CD8-positive, alpha-beta memory T cell (primary cell): ENCODE data around the gene KSR1. TPM values are rescaled to one million over a fixed set of nuclear protein-coding genes. Genes with fewer than 3 reads are reported as not detected.

Source experiments
- CTCF ChIA-PET: fragments of 350-600 bp; sonication (Branson Sonifier 250); formaldehyde crosslinking; loops from one replicate; lab custom pipeline; 2021; ENCODE audit warnings: antibody characterized with exemption; lab: Charles Lee
- POLR2A ChIA-PET: fragments of 350-600 bp; sonication (Branson Sonifier 250); formaldehyde crosslinking; loops from one replicate; lab custom pipeline; 2021; ENCODE audit warnings: antibody characterized with exemption; lab: Charles Lee
- DNase-seq, 5 donors: peaks; one replicate each; pipeline versions ENCODE4 v3.0.0 to v3.0.0-alpha.2; 2020 to 2022; ENCODE audit warnings: mixed read lengths in 1 of 5
- H3K27ac ChIP-seq: one replicate; pipeline ENCODE4 v1.7.0; 2013; ENCODE audit warnings: low read depth, mild to moderate bottlenecking, low read length, moderate library complexity
- H3K27me3 ChIP-seq: 2 replicates; pipeline ENCODE4 v1.7.0; 2013; ENCODE audit warnings: low read length, mild to moderate bottlenecking; ENCODE audit not compliant: insufficient read depth, poor library complexity, severe bottlenecking
- H3K36me3 ChIP-seq: 2 replicates; pipeline ENCODE4 v1.7.0; 2013; ENCODE audit warnings: mild to moderate bottlenecking, low read length, moderate library complexity; ENCODE audit not compliant: insufficient read depth
- H3K4me1 ChIP-seq: 2 replicates; pipeline ENCODE4 v1.7.0; 2013; ENCODE audit warnings: mild to moderate bottlenecking, low read length, moderate library complexity; ENCODE audit not compliant: insufficient read depth
- H3K4me3 ChIP-seq: 2 replicates; pipeline ENCODE4 v1.7.0; 2013; ENCODE audit warnings: mild to moderate bottlenecking, low read length
- H3K9me3 ChIP-seq: 2 replicates; pipeline ENCODE4 v1.7.0; 2013; ENCODE audit warnings: mild to moderate bottlenecking, low read length
- H3K27ac Mint-ChIP-seq, 8 donors: one replicate each; pipeline ENCODE4 v1.8.0; 2020 to 2021; ENCODE audit warnings: mixed read lengths in 8 of 8, mild to moderate bottlenecking in 6 of 8, inconsistent platforms in 3 of 8, moderate library complexity in 3 of 8
- H3K27me3 Mint-ChIP-seq, 2 donors: one replicate each; pipeline ENCODE4 v1.8.0; 2020 to 2021; ENCODE audit warnings: mixed read lengths in 2 of 2, mild to moderate bottlenecking in 1 of 2, moderate library complexity in 1 of 2
- H3K36me3 Mint-ChIP-seq, 3 donors: one replicate each; pipeline ENCODE4 v1.8.0; 2020 to 2021; ENCODE audit warnings: mixed read lengths in 3 of 3, inconsistent platforms in 1 of 3, mild to moderate bottlenecking in 1 of 3
- H3K4me1 Mint-ChIP-seq, 3 donors: one replicate each; pipeline ENCODE4 v1.8.0; 2020 to 2021; ENCODE audit warnings: mixed read lengths in 3 of 3, inconsistent platforms in 1 of 3, mild to moderate bottlenecking in 1 of 3
- H3K4me3 Mint-ChIP-seq, 7 donors: one replicate each; pipeline ENCODE4 v1.8.0; 2020 to 2021; ENCODE audit warnings: mixed read lengths in 7 of 7, mild to moderate bottlenecking in 6 of 7, moderate library complexity in 4 of 7, inconsistent platforms in 2 of 7
- H3K9me3 Mint-ChIP-seq, 5 donors: one replicate each; pipeline ENCODE4 v1.8.0; 2020 to 2022; ENCODE audit warnings: mixed read lengths in 5 of 5, mild to moderate bottlenecking in 3 of 5, moderate library complexity in 2 of 5, inconsistent platforms in 1 of 5
- polyA plus RNA-seq: library from polyadenylated mRNA; unstranded; fragments of 300-500 nt; fragmentation: Illumina TruSeq; gene quantifications from one replicate; pipeline ENCODE4 v1.2.3, GENCODE V29; 2021
- total RNA-seq, 2 experiments: library from RNA; stranded (reverse); gene quantifications; one replicate each; pipeline ENCODE4 v1.2.3, GENCODE V29; 2021

KSR1 gene
- total and polyA plus RNA-seq, 3 experiments from 2014 or later, result 2.9 to 26.9 (median 26.3) TPM

DNA sequence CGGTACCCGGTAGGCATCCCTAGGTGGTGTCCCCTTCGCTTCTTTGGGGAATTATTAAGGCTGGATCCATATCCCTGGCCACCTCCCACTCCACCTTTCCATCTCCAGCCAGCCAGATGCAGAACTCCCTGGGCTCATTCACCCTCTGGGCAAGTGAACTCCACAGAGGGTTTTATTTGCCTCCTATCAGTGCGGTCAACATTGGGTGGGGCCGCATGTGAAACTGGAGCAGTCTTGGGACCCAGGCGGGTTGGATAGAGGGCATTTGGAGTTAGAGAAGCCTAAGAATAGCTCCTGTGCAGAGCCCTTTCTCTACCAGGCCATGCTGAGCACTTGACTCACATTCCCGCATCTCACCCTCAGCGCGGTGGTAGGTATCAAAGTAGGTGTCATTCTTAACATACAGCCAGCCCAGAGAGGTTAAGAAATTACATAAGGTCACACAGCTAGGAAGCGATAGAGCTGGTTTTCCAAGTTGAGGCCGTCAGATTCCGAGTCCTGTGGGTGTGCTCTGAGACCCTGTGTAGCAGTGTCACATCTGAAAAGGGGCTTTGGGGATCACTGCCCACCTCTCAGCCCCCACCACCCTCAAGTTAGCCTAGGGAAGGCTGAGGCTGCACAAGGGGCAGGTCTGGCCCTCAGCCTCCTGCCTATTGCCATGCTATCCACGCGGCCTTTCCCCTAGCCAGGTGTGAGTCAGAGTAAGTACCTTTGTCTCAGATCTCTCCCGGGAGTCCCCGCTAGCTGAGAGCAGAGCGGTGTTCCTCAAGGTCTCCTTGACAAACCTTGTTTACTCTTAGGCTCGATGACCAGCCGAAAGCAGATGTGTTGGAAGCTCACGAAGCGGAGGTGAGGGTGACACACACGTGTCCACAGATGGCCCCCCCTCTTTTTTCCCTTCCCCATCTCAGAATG, 147.9 kb downstream of the KSR1 start:
- no peak overlapping the region for H3K4me3 ChIP-seq
- POLR2A ChIA-PET, result no interaction called here
- H3K9me3 Mint-ChIP-seq, result no peaks in the 10 kb centered on the region
- no peak for DNase-seq
- peak overlapping the region in 1 of 8 donors; percentile 38 for H3K27ac Mint-ChIP-seq
- peaks cover 9% of the 10 kb centered on the region for H3K36me3 ChIP-seq
- peaks cover 4 to 6% (median 4%) of the 10 kb centered on the region in 3 donors for H3K4me1 Mint-ChIP-seq
- H3K27ac ChIP-seq, result no peak overlapping the region
- H3K4me3 Mint-ChIP-seq, result no peak overlapping the region
- H3K4me1 ChIP-seq, result no peaks in the 10 kb centered on the region
- H3K27me3 Mint-ChIP-seq, result no peaks in the 10 kb centered on the region
- H3K9me3 ChIP-seq, result no peaks in the 10 kb centered on the region
- H3K27me3 ChIP-seq, result no peaks in the 10 kb centered on the region
- CTCF ChIA-PET, result interaction anchor here (0.7 to 11.8 kb wide), 16 partner anchors 8 to 367 kb away, joined by 3 to 161 read pairs (median 6); no protein-coding TSS in a partner anchor
- peaks cover 0 to 47% (median 15%) of the 10 kb centered on the region in 3 donors for H3K36me3 Mint-ChIP-seq

DNA sequence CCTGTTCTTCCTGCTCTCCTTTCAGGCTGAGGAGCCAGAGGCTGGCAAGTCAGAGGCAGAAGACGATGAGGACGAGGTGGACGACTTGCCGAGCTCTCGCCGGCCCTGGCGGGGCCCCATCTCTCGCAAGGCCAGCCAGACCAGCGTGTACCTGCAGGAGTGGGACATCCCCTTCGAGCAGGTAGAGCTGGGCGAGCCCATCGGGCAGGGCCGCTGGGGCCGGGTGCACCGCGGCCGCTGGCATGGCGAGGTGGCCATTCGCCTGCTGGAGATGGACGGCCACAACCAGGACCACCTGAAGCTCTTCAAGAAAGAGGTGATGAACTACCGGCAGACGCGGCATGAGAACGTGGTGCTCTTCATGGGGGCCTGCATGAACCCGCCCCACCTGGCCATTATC, 149.2 kb downstream of the KSR1 start:
- Histone ChIP-seq H3K27ac (no peak overlapping the region), H3K4me1 (no peaks in the 10 kb centered on the region), H3K27me3 (no peaks in the 10 kb centered on the region), H3K36me3 (peaks cover 9% of the 10 kb centered on the region), H3K9me3 (no peaks in the 10 kb centered on the region), H3K4me3 (no peak overlapping the region)
- Mint-ChIP-seq H3K4me1 (peaks cover 0 to 4% (median 3%) of the 10 kb centered on the region in 3 donors), H3K9me3 (no peaks in the 10 kb centered on the region), H3K27me3 (no peaks in the 10 kb centered on the region), H3K4me3 (no peak overlapping the region), H3K36me3 (peaks cover 0 to 59% (median 19%) of the 10 kb centered on the region in 3 donors), H3K27ac (no peak overlapping the region)
- ChIA-PET POLR2A (no interaction called here), CTCF (interaction anchor here (1.1 to 11.8 kb wide), 5 partner anchors 9 to 369 kb away, joined by 5 to 161 read pairs (median 46); no protein-coding TSS in a partner anchor)
- DNase-seq, result no peak

DNA sequence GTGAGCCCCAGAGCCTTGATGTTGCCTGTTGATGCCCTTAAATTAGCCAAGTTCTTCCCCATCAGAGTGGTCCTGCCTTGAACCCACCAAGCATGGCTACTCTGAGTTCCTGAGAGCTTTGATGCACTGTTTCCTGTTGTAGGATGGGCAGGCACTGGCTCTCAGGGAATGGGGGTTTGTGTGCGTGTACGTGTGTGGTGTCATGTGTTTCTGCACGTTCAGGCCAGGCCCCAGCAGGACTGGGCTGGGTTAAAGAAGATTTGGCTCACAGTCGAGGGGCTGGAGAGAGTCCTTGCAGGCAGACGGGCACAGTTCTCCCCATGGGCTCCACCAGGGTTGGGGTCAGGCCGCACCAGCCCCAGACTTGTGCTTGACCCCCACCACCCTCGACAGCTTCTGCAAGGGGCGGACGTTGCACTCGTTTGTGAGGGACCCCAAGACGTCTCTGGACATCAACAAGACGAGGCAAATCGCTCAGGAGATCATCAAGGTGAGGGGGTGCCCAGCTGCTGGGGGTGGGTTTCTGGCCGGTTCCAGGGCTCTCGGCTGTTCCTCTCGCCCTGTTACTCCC, 151.4 kb downstream of the KSR1 start:
- ChIA-PET POLR2A (no interaction called here), CTCF (interaction anchor here (1.6 to 11.8 kb wide), 2 partner anchors 8 to 44 kb away, joined by 9 to 161 read pairs; no protein-coding TSS in a partner anchor)
- Mint-ChIP-seq H3K4me1 (peaks cover 0 to 3% (median 2%) of the 10 kb centered on the region in 3 donors), H3K9me3 (no peaks in the 10 kb centered on the region), H3K4me3 (no peak overlapping the region), H3K36me3 (peaks cover 0 to 74% (median 23%) of the 10 kb centered on the region in 3 donors), H3K27ac (peak overlapping the region in 2 of 8 donors; percentile 17 to 64), H3K27me3 (no peaks in the 10 kb centered on the region)
- Histone ChIP-seq H3K9me3 (no peaks in the 10 kb centered on the region), H3K27me3 (no peaks in the 10 kb centered on the region), H3K4me3 (no peak overlapping the region), H3K36me3 (peaks cover 9% of the 10 kb centered on the region), H3K4me1 (no peaks in the 10 kb centered on the region), H3K27ac (no peak overlapping the region)
- DNase-seq, result no peak

DNA sequence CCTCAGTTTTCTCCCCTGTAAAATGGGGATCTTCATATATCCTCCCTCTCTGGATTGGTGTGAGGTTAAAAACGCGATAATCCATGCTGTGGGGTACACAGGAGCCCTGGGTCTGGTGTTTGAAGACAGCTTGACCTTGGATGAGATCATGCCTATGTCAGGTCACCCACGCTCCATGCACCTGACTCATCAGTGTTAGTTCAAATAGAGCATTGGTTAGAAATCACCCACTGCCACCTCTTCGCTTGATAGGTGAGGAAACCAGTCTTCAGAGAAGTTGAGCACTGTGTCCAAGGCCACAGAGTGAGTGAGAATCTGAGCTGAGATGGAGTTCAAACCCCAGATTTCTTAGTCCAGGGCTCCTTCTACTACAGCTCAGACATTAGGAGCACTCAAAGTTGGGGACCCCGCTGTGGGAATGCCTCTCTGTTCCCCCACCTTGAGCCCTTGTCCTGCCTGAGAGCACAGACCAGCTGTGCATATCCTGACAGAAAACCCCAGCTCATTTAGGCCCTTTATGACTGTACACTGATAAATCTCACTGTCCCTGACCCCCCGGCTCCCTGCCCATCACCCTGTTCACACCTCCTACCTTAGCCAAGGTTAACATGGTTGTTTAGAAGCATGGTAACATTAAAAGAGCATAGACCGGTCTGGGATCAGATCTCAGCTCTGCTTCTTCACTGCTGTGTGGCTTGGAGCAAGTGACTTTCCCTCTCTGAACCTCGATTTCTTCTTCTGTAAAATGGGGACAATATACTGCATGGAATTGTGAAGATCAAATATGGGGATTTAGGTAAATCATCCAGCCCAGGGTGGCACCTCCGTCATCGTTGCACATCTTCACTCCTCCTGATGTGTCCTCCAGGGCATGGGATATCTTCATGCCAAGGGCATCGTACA, 152.3 kb downstream of the KSR1 start:
- Histone ChIP-seq H3K27me3 (no peaks in the 10 kb centered on the region), H3K4me3 (no peak overlapping the region), H3K4me1 (no peaks in the 10 kb centered on the region), H3K36me3 (peaks cover 9% of the 10 kb centered on the region), H3K27ac (no peak overlapping the region), H3K9me3 (no peaks in the 10 kb centered on the region)
- Mint-ChIP-seq H3K27me3 (no peaks in the 10 kb centered on the region), H3K4me3 (peak overlapping the region in 1 of 7 donors; percentile 45), H3K36me3 (peaks cover 0 to 81% (median 23%) of the 10 kb centered on the region in 3 donors), H3K9me3 (no peaks in the 10 kb centered on the region), H3K27ac (no peak overlapping the region), H3K4me1 (no peaks in the 10 kb centered on the region)
- ChIA-PET CTCF (interaction anchor here (1.6 to 11.8 kb wide), 2 partner anchors 9 to 43 kb away, joined by 9 to 161 read pairs; no protein-coding TSS in a partner anchor), POLR2A (no interaction called here)
- no peak for DNase-seq

DNA sequence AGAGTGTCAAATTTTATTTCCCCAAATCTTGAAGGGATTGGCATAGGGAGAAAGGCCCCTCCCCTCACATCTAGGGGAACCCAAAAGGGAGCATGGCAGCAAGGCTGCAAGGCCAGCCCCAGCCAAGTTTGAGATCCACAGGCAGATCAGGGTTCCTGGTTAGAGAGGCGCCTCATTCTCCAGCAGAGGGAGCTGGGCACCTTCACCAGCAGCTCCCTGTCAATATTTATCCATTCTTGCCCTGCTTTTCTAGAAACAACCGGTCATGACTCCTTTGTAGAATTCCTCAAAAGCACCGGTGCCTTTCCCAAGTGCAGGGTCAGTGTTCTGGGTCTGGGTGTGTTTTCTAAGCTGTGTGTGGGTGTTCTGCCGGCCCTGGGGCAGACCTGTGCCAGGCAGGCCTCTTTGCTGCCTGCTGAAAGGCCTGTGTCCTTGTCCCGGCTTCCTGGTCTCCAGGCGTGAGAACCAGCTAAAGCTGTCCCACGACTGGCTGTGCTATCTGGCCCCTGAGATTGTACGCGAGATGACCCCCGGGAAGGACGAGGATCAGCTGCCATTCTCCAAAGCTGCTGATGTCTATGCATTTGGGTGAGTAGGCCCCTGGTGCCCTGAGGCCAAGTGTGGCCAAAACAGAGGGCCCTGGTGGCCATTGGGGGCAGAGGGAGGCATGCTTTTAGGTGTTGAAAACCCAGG, 153.5 kb downstream of the KSR1 start:
- Mint-ChIP-seq H3K4me1 (no peaks in the 10 kb centered on the region), H3K27me3 (no peaks in the 10 kb centered on the region), H3K27ac (peak overlapping the region in 1 of 8 donors; percentile 12), H3K36me3 (peaks cover 1 to 85% (median 26%) of the 10 kb centered on the region in 3 donors), H3K4me3 (no peak overlapping the region), H3K9me3 (no peaks in the 10 kb centered on the region)
- peaks cover 9% of the 10 kb centered on the region for H3K36me3 ChIP-seq
- ChIA-PET POLR2A (no interaction called here), CTCF (interaction anchor here (1.5 to 11.8 kb wide), 3 partner anchors 8 to 42 kb away, joined by 3 to 161 read pairs (median 7); no protein-coding TSS in a partner anchor)
- H3K9me3 ChIP-seq, result no peaks in the 10 kb centered on the region
- H3K27me3 ChIP-seq, result no peaks in the 10 kb centered on the region
- no peak overlapping the region for H3K4me3 ChIP-seq
- H3K27ac ChIP-seq, result no peak overlapping the region
- no peaks in the 10 kb centered on the region for H3K4me1 ChIP-seq
- no peak for DNase-seq

DNA sequence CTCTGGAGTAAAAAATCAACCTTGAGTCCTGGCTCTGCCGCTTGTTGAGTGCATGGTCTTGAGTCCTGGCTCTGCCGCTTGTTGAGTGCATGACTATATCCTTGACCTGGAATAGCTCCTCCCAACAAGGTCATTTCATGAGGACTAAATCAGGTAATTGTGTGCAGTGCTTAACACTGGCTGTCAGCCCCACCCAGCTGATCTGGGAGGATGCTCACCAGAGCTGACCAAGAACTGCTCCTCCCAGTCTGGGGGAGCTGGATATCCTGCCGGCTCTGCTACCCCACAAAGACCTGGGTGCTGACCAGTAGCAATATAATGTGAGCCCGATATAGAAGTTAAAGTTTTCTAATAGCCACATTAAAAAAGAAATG, 154.0 kb downstream of the KSR1 start:
- no peak overlapping the region for H3K27ac Mint-ChIP-seq
- POLR2A ChIA-PET, result no interaction called here

DNA sequence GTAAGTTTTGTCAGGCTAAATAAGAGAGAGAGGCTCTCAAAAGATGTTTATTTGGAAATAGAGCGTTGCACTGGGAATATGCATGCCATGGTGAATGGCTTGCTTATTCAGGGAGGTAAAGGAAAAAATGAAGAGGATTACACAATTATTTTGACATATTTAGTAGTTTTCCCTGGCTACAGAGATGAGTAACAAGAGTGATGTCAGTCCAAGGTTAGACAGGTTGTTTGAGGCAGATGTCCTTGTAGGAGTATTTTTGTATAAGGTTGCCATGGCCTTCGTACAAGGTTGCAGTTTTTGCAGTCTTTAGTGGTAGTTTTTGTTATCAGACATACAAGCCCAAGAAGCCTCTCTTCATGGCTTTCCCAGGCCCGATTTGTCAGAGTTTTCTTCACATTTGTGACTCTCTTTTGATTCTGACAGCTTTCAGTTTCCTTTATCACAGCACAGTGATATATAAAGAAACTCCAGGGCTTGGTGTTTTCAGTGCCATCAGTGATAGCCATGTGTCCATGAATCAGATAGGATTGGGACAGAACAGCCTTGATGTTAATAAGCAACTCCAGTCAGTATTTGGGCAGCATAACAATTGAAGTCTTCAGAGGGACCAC, 156.0 kb downstream of the KSR1 start:
- no peaks in the 10 kb centered on the region for H3K27me3 ChIP-seq
- H3K36me3 ChIP-seq, result peaks cover 4% of the 10 kb centered on the region
- no peak overlapping the region for H3K27ac ChIP-seq
- POLR2A ChIA-PET, result no interaction called here
- H3K4me3 ChIP-seq, result no peak overlapping the region
- no peaks in the 10 kb centered on the region for H3K27me3 Mint-ChIP-seq
- peak overlapping the region in 1 of 8 donors; percentile 18 for H3K27ac Mint-ChIP-seq
- H3K9me3 Mint-ChIP-seq, result no peaks in the 10 kb centered on the region
- CTCF ChIA-PET, result no interaction called here
- no peak for DNase-seq
- H3K4me3 Mint-ChIP-seq, result no peak overlapping the region
- no peaks in the 10 kb centered on the region for H3K4me1 ChIP-seq
- peaks cover 14 to 88% (median 24%) of the 10 kb centered on the region in 3 donors for H3K36me3 Mint-ChIP-seq
- no peaks in the 10 kb centered on the region for H3K9me3 ChIP-seq
- peaks cover 3 to 16% (median 11%) of the 10 kb centered on the region in 3 donors for H3K4me1 Mint-ChIP-seq

More for the DNA sequence above, 154.0 kb downstream of the KSR1 start:
- no peak for DNase-seq
- CTCF ChIA-PET, result interaction anchor here (1.5 to 11.8 kb wide), 3 partner anchors 8 to 41 kb away, joined by 3 to 161 read pairs (median 7); no protein-coding TSS in a partner anchor
- no peak overlapping the region for H3K27ac ChIP-seq
- H3K9me3 ChIP-seq, result no peaks in the 10 kb centered on the region
- H3K27me3 ChIP-seq, result no peaks in the 10 kb centered on the region
- Mint-ChIP-seq H3K36me3 (peaks cover 7 to 85% (median 27%) of the 10 kb centered on the region in 3 donors), H3K4me3 (no peak overlapping the region), H3K27me3 (no peaks in the 10 kb centered on the region), H3K4me1 (no peaks in the 10 kb centered on the region), H3K9me3 (no peaks in the 10 kb centered on the region)
- H3K36me3 ChIP-seq, result peaks cover 9% of the 10 kb centered on the region
- H3K4me1 ChIP-seq, result no peaks in the 10 kb centered on the region
- no peak overlapping the region for H3K4me3 ChIP-seq
